T-helper 1 cell treated with Interleukin-12 subunit alpha and Interleukin-12 subunit beta and Interleukin-4 antibody, amounts not matched to agents 30 μg/mL and 1 μg/mL, for 36 hours (primary cell): ENCODE results near the gene DNHD1.
A peak's percentile ranks its signal among the peaks of the same experiment; 100 is the strongest.

Source experiments
- H3K27ac Mint-ChIP-seq: one replicate; pipeline ENCODE4 v1.8.0; 2021; ENCODE audit warnings: mild to moderate bottlenecking, mixed read lengths
- H3K27me3 Mint-ChIP-seq: one replicate; pipeline ENCODE4 v1.8.0; 2021; ENCODE audit warnings: low read depth, mixed read lengths
- H3K36me3 Mint-ChIP-seq: one replicate; pipeline ENCODE4 v1.8.0; 2021; ENCODE audit warnings: low read depth, mixed read lengths
- H3K4me1 Mint-ChIP-seq: one replicate; pipeline ENCODE4 v1.8.0; 2021; ENCODE audit warnings: low read depth, mixed read lengths
- H3K4me3 Mint-ChIP-seq: one replicate; pipeline ENCODE4 v1.8.0; 2021; ENCODE audit warnings: mild to moderate bottlenecking, moderate library complexity, mixed read lengths
- H3K9me3 Mint-ChIP-seq: one replicate; pipeline ENCODE4 v1.8.0; 2021; ENCODE audit warnings: mixed read lengths

DNHD1 gene

GRCh38 chr11:6497069-6497839 lies at the start of gene DNHD1:
DNHD1 (plus strand) TSS chr11:6497280; CDS start chr11:6498216, 936 bp downstream.
- Mint-ChIP-seq H3K27ac (no peak within 1 kb of the TSS), H3K9me3 (no peaks in the 10 kb centered on the region), H3K4me3 (no peak within 1 kb of the TSS)

GRCh38 chr11:6448574-6448973 lies 48.5 kb upstream of the DNHD1 start:
- no peak overlapping the region for H3K27ac Mint-ChIP-seq
- peaks cover 14% of the 10 kb centered on the region for H3K27me3 Mint-ChIP-seq
- H3K4me3 Mint-ChIP-seq: no peak overlapping the region
- no peaks in the 10 kb centered on the region for H3K36me3 Mint-ChIP-seq
- H3K9me3 Mint-ChIP-seq: no peaks in the 10 kb centered on the region
- no peaks in the 10 kb centered on the region for H3K4me1 Mint-ChIP-seq

More at GRCh38 chr11:6497069-6497839, at the start of gene DNHD1:
- Mint-ChIP-seq H3K4me1 (peaks cover 8% of the 10 kb centered on the region), H3K27me3 (no peaks in the 10 kb centered on the region), H3K36me3 (peaks cover 13% of the 10 kb centered on the region)

- Mint-ChIP-seq H3K4me1 (no peaks in the 10 kb centered on the region), H3K27ac (no peak overlapping the region), H3K36me3 (no peaks in the 10 kb centered on the region), H3K27me3 (no peaks in the 10 kb centered on the region), H3K4me3 (no peak overlapping the region), H3K9me3 (no peaks in the 10 kb centered on the region)
Observed at GRCh38 chr11:6452219-6452618, 44.9 kb upstream of the DNHD1 start.

GRCh38 chr11:6453152-6453551 lies 43.9 kb upstream of the DNHD1 start:
- H3K27ac Mint-ChIP-seq: no peak overlapping the region
- H3K4me3 Mint-ChIP-seq: no peak overlapping the region
- no peaks in the 10 kb centered on the region for H3K27me3 Mint-ChIP-seq
- no peaks in the 10 kb centered on the region for H3K36me3 Mint-ChIP-seq
- H3K4me1 Mint-ChIP-seq: no peaks in the 10 kb centered on the region
- no peaks in the 10 kb centered on the region for H3K9me3 Mint-ChIP-seq

GRCh38 chr11:6455070-6455469 lies 42.0 kb upstream of the DNHD1 start:
- H3K4me1 Mint-ChIP-seq: no peaks in the 10 kb centered on the region
- no peaks in the 10 kb centered on the region for H3K27me3 Mint-ChIP-seq
- H3K27ac Mint-ChIP-seq: no peak overlapping the region
- no peaks in the 10 kb centered on the region for H3K36me3 Mint-ChIP-seq
- no peaks in the 10 kb centered on the region for H3K9me3 Mint-ChIP-seq
- H3K4me3 Mint-ChIP-seq: no peak overlapping the region

- Mint-ChIP-seq H3K4me1 (no peaks in the 10 kb centered on the region), H3K27me3 (no peaks in the 10 kb centered on the region), H3K36me3 (no peaks in the 10 kb centered on the region), H3K4me3 (no peak overlapping the region), H3K9me3 (no peaks in the 10 kb centered on the region), H3K27ac (no peak overlapping the region)
Observed at GRCh38 chr11:6456361-6457073, 40.6 kb upstream of the DNHD1 start.

GRCh38 chr11:6457581-6458320 lies 39.3 kb upstream of the DNHD1 start:
- no peaks in the 10 kb centered on the region for H3K9me3 Mint-ChIP-seq
- no peaks in the 10 kb centered on the region for H3K4me1 Mint-ChIP-seq
- no peak overlapping the region for H3K4me3 Mint-ChIP-seq
- no peaks in the 10 kb centered on the region for H3K36me3 Mint-ChIP-seq
- no peak overlapping the region for H3K27ac Mint-ChIP-seq
- no peaks in the 10 kb centered on the region for H3K27me3 Mint-ChIP-seq

GRCh38 chr11:6458352-6459098 lies 38.6 kb upstream of the DNHD1 start:
- no peak overlapping the region for H3K4me3 Mint-ChIP-seq
- H3K36me3 Mint-ChIP-seq: no peaks in the 10 kb centered on the region
- H3K4me1 Mint-ChIP-seq: no peaks in the 10 kb centered on the region
- no peaks in the 10 kb centered on the region for H3K27me3 Mint-ChIP-seq
- no peak overlapping the region for H3K27ac Mint-ChIP-seq
- H3K9me3 Mint-ChIP-seq: no peaks in the 10 kb centered on the region

- H3K27me3 Mint-ChIP-seq: no peaks in the 10 kb centered on the region
- H3K9me3 Mint-ChIP-seq: no peaks in the 10 kb centered on the region
- no peak overlapping the region for H3K4me3 Mint-ChIP-seq
- H3K36me3 Mint-ChIP-seq: peaks cover 3% of the 10 kb centered on the region
- no peaks in the 10 kb centered on the region for H3K4me1 Mint-ChIP-seq
- H3K27ac Mint-ChIP-seq: no peak overlapping the region
Observed at GRCh38 chr11:6459099-6459450, 38.0 kb upstream of the DNHD1 start.

- no peak overlapping the region for H3K27ac Mint-ChIP-seq
- no peak overlapping the region for H3K4me3 Mint-ChIP-seq
- H3K9me3 Mint-ChIP-seq: no peaks in the 10 kb centered on the region
- peaks cover 9% of the 10 kb centered on the region for H3K4me1 Mint-ChIP-seq
- H3K36me3 Mint-ChIP-seq: no peaks in the 10 kb centered on the region
- H3K27me3 Mint-ChIP-seq: peaks cover 30% of the 10 kb centered on the region
Observed at GRCh38 chr11:6468712-6469495, 28.2 kb upstream of the DNHD1 start.

GRCh38 chr11:6469599-6469998 lies 27.5 kb upstream of the DNHD1 start:
- no peaks in the 10 kb centered on the region for H3K9me3 Mint-ChIP-seq
- no peaks in the 10 kb centered on the region for H3K36me3 Mint-ChIP-seq
- H3K4me1 Mint-ChIP-seq: peaks cover 12% of the 10 kb centered on the region
- H3K4me3 Mint-ChIP-seq: no peak overlapping the region
- H3K27me3 Mint-ChIP-seq: peaks cover 30% of the 10 kb centered on the region
- H3K27ac Mint-ChIP-seq: no peak overlapping the region

GRCh38 chr11:6472934-6473333 lies 24.1 kb upstream of the DNHD1 start:
- Mint-ChIP-seq H3K4me1 (peaks cover 14% of the 10 kb centered on the region), H3K27ac (no peak overlapping the region), H3K36me3 (peaks cover 4% of the 10 kb centered on the region), H3K27me3 (peaks cover 13% of the 10 kb centered on the region), H3K9me3 (no peaks in the 10 kb centered on the region), H3K4me3 (peak overlapping the region; percentile 50)

- Mint-ChIP-seq H3K4me1 (peaks cover 14% of the 10 kb centered on the region), H3K4me3 (peak within 1 kb of the TSS; percentile 80), H3K9me3 (no peaks in the 10 kb centered on the region), H3K27ac (peak within 1 kb of the TSS; percentile 26), H3K27me3 (peaks cover 13% of the 10 kb centered on the region), H3K36me3 (peaks cover 8% of the 10 kb centered on the region)
Observed at GRCh38 chr11:6473451-6474412, 23.3 kb upstream of the DNHD1 start, which contains the start of gene TRIM3. TRIM3 (minus strand) TSS chr11:6473941; CDS start chr11:6465695, 8,246 bp downstream.
